T-helper 9 cell (primary cell): Measurements from ENCODE around the gene AFM.
"Not testable (repeated sequence)": the region's sequence is repeated elsewhere in the genome, so short reads cannot be mapped to it uniquely, and the experiment has no call there.

Source experiments
- DNase-seq: peaks from one replicate; pipeline ENCODE4 v3.0.0-alpha.2; 2020

Gene AFM

GRCh38 chr4:73507541-73507940 is 26.0 kb downstream of the AFM start:
- no peak for DNase-seq

- no peak for DNase-seq
These were observed 27.1 kb downstream of the AFM start for GRCh38 chr4:73508651-73509050.

GRCh38 chr4:73518340-73518739 is 36.8 kb downstream of the AFM start:
- no peak for DNase-seq

DNA sequence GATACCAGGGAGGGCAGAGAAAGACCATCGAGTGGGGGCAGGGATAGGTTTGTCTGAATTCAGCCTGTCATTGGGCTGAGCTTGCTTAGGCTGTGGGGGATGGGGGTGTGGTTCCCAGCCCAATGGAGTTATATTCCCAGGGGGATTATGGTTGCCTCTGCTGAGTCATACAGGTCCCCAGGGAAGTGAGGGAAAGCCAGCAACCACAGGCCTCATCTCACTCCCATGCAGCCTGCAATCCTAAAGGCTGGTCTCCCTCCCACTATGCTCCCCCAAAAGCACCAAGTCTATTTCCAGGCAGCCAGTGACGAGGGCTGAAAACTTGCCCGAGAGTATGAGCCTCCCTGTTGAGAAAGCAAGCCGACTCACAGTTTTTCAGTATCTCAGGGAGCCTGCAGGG is 39.3 kb downstream of the AFM start:
- DNase-seq, result no peak

DNA sequence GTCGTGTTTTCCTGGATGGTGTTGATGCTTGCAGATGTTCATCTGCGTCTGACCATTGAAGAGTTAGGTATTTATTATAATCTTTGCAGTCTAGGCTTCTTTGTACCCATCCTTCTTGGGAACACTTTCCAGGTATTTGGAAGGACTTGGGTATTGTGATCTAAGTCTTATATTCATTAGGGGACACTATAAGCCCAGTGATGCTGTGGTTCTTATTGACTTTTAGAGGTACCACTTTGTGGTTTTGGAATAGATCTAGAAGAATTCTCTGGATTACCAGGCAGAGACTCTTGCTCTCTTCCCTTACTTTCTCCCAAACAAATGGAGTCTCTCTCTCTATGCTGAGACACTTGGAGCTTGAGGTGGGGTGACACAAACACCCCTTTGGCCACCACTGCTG is 41.6 kb downstream of the AFM start:
- no peak for DNase-seq

- no peak for DNase-seq
These were observed 44.1 kb downstream of the AFM start for GRCh38 chr4:73525611-73526010.

DNA sequence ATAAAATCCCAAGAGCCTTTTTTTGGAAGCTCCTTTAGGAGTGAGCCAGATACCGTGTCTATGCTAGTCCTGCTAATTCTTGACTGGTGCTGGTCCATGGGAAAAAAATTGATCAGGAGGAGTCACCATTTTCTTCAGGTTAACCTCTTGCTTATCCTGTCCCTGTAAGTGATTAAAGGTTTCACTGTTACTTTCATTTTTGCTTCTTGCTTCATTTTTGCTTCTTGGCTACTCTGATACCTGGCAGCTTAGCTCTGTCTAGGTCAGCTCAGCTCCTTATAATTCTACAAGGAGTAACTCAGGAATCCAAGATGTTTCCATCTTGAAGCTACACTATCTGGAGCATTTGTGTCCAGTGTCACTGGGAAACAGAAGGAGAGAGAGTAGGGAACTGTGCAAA is 45.7 kb downstream of the AFM start:
- DNase-seq, result no peak

DNA sequence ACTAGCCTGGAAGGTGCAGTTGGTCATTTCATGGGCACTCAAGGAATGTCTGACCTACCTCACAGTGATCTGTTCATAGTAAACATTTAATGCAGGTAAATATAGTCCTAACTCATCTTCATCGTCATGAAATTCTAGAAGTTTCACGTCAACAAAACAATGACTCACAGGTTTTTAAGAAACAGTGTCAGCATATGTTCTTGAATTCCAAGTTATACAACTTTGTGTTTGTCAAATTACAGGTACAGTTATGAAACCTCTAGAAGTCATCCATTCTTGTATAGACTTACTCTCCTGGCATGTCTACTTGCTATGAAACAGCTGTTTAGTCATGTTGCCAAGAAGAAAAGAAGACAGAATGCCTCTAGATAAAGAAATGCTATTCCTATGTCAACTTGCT is 46.6 kb downstream of the AFM start:
- DNase-seq, result no peak

DNA sequence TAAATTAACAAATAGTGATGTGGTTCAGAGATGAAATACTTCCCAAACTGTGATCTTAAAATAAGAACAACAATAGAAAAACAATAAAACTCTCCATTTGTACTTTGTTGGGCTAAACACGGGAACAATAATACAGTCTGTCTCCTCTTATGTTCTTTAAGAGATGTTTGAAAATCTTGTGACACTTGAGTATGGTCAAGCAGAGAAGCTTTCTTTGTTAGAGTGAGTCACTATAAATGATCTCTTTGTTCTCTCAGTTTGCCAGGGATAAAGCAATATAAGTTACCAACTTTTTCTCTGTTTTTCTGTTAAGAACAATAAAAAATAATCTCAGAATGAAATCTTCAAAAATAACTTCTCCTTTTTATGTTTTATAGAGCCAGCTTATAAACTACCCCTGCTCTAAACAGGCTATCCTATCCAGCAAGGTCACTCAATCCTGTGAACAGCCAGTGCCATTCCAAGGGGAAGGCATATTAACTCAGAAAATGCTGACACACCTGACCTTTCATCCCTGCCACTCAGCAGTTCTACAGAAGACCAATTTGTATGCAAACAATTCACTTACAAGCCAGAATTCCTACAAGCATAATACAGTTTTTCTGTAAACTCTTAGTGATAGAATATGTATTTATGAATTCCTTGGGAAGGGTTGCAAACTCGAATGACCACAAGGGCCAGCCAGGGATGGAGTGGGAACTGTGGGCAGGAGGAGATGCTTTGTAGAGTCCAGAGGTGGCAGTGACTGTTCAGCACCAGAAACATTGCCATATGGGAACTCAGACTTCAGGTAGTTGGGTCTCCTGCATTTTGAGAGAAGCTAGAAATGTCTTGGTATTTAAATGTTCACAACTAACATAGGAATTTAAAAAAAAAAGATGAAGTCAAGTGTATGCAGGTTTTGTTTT is 52.2 kb downstream of the AFM start:
- DNase-seq, result no peak

- no peak for DNase-seq
These were observed 56.6 kb downstream of the AFM start for GRCh38 chr4:73538162-73538561.

DNA sequence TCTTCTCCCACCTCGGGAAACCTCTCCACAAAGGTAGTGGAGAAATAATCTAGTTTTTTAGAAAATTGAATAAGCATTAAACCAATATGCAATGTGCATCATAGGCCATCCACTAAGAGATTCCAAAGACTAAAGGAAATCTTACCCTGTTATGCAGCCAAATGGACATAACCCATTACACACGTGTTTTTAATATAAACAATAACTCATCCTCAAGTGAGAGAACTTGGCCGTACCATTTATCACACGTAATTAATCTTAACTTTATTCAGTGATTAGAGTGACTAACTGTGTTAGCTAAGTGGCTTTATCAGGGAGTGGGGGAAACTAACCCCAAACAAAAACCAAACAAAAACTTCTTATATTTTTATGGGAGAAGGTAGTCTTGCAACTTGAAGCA is 57.8 kb downstream of the AFM start:
- DNase-seq, result no peak

- no peak for DNase-seq
These were observed 59.3 kb downstream of the AFM start for GRCh38 chr4:73540826-73541225.

DNA sequence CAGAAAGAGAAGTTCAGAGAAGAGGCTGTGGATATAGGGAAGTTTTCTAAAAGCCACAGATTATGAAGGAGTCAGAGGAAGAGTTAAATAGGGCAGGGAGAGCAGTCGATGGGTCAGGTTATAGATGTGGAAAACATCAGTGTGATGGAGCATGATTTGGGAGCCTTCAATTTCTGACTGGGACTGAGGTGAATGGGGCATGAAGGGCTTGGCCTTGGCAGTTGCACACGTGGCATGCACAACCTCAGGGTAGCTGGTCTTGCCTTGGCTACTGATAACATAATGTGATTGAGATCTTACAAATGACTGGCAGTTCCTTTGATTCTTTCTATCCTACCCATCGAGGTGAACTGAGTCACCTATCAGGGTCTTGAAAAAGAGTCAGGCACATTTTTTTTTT is 59.7 kb downstream of the AFM start:
- no peak for DNase-seq

- no peak for DNase-seq
These were observed 63.1 kb downstream of the AFM start for GRCh38 chr4:73544620-73545019.

- DNase-seq, result not testable (repeated sequence)
These were observed 69.3 kb downstream of the AFM start for GRCh38 chr4:73550865-73551264.
